HG03280 (cell line): ENCODE data around the gene JPH2.
"Not testable (repeated sequence)": the region's sequence is repeated elsewhere in the genome, so short reads cannot be mapped to it uniquely, and the experiment has no call there.

Experiments
- ATAC-seq: cut with Tn5 transposase; IDR thresholded peaks from one replicate; pipeline ENCODE4 v1.9.1; 2021; ENCODE audit warnings: mild to moderate bottlenecking, moderate library complexity; ENCODE audit not compliant: unreplicated experiment

Gene JPH2

DNA sequence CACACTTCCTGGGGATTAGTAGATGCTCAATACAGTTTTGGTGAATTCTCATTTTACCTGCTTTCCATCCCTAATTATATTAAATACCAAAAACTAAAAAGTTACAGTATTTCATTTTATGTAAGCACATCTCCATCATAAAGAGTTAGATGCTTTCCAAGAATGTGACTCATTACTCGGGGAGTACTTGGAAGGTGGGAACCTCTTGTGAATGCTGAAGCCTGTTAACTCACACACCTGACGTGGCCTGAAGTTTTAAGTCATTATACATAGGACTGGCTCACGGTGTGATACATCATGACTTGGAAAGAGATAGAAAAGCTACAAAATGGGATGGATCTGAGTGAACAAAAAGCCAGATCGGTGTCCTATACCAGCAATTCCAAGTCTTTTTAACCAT, 25.8 kb upstream of the JPH2 start:
- ATAC-seq = no peak

DNA sequence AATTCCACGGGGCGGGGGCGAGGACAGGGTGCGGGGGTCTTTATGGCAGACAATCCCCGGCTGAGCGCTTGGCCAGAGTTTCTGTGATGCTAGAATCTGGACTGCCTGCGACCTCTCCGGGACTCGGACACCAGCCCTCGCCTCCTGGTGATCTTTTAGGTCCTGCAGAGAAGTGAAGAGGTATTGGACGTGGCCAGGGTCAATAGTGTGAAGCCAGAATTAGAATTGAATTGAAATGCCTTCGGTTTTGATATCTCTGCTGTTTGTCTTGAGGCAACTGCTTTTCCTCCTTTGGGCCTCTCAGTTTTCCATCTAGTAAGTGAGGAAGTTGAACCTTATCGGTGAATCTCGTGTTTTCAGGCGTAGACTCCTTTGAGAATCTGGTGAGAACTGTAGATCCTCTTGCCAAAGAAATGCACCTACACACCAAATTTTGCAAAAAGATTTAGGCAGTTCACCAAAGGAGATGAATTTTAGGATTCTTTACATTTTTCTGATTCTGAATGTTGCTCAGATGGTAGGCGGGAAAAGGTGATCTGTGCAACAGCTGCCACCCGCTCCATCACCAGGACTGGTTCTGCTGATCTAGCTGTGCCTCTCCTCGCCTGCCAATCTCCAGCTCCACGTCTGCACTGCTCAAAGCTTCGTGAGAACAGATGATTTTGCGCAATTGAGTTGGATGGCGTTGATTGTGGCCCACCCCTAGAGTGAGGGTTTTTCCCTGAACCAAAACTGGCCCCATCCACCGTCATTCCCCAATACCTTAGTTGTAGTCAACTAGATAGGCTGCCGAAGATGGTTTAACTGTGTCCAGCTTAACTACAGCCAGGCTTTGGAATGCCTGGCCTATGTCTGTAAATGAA, 24.4 kb upstream of the JPH2 start:
- no peak for ATAC-seq

DNA sequence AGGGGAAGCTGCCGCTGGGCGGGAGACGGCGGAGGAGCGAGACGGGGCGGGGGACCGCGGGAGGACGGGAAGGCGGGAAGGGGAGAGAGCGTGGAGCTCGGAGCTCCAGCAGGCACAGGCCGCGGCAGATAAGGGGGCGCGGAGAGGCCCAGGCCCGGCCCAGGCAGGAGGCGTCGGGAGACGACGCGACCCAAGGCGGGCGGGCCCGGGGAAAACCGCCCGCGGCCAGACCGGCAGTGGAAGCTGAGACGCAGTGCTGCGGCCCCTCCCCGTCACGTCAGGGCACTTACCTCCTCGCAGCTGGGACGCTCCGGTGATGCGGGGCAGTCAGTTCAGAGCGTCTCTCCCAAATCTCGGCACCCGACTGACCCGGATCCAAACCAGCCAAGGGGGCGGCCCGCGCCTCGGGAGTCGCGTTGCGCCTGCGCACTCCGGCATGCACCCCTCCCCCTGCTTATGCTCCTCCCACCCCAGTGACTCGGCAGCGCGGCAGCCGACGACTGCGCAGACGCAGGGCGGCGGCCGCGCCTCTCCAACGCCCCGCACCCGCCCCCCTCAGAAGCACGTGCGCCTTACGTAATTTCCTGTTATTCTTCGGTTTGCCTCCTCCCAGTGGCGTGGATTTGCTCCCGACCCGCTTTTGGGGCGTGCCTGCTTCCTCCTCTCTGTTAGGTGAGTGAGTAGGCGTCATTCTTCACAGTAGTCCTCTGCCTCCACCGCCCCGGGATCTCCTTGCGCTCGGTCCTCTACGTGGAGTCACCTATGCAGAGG, 23.6 kb upstream of the JPH2 start, which contains the start of gene OSER1:
Gene OSER1, minus strand, starts transcription at position 366 of the 771 bp plus-strand sequence. CDS start 3,814 bp downstream, outside the sequence.
- ATAC-seq = peak; percentile 83

DNA sequence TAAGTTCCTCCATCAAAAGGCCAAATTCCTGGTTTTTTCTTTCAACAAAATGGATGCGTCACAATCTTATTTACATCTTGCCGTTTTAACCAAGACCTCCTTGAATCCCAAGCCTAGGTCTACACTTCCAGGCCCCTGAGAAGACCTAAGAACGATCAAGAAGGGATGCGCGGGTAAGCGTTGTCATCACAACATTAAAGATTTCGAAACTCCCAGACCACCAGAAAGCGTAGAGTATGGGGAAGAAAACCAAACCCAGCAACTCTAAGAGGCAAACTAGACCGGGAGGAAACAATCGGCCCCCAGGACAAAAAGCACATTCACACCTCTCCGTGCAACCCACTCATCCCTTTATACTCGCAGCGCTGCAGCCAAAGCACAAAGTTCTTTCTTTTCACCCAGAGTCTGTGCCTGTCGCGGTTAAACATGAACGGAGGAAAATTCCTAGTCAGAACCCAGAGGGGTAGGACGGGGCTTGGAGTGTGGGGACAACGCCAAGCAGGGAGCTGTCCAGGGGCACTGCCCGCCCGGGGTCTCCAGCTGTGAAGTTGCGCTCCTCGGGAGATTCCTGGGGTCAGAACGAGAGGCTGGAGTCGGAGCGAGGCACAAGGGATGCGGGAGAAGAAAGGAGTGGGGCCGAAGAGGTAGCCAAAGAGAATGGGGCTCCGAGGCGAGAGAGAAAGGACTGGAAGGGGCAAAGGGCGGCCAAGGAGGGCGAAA, 22.9 kb upstream of the JPH2 start:
- no peak for ATAC-seq

DNA sequence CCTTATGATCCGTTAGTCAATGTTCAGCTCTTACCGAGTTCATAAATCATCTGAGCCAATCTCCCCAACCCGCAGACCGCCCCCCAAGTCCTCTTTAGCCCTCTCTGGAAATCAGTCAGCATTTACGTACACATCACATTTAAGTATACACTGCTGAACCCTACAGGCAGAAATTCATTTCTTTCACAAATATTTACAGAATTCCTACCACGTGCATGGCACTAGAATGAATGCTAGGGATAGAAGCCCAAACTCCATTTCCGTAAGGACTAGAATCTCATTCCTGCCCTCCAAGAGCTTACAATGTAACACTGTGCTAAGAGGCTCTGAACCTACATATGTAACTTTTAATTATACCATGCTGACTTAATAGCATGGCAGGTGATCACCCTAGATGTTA, 21.8 kb upstream of the JPH2 start:
- no peak for ATAC-seq

DNA sequence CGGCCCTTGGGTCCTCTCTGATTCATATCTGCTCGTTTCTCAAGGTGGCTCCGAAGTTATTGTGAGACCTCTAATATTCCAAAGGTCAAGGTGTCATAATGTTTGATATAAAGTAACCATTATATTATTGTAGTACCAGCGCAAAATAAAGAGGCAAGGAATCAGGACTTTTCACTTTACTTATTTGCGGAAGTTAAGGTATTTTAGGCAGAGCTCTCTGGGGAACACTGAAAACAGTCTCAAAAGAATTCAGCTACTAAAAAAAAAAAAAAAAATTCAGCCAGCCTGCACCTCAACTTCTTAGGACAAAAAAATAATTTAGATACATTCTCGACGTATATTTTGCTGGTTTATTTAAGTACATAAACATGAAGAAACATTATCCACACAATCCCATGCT, 21.2 kb upstream of the JPH2 start:
- ATAC-seq = no peak

DNA sequence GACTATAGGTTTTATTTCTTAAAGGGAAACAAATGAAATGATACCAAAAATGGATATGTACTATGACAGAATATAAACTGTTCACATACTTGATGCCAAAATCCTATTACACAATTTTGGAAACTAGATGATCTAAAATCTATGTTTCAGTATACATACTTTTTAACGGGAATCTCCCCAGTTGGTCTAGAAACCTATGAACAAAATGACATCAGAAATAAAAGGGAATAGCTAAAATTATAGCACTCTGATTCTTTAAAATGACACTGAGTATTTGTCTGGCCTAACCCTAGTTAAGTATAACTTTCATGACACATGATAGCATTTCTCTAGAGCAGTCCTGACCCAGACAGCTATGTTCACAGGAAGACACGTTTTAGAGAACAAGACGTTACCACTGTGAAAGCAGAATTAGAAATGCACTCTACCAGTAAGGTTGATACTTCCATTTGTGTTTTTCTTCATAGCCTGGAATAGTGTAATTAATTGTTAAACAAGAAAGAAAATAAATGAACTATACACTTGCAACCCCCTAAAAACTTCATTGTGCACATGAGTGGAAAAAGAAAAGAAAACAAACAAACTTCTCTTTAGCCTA, 20.2 kb upstream of the JPH2 start:
- ATAC-seq = no peak

DNA sequence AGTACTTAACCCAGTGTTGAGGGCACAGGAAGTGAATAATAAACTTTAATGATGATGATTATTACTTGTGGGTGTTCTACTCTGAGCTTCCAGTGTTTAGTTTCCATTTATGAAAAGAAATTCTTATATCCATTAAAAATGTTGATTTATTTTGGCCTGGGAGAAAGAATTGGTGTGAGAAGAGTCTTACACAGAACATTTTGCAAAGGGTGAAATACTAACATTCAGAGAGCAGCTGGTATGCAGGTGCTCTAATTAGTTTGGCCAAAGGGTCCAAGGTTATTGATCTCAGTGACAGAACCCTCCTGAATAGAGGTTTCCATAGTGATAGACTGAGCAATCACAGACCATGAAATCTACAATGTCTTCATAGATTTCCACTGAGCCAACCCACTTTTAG, 19.1 kb upstream of the JPH2 start:
- ATAC-seq = no peak

DNA sequence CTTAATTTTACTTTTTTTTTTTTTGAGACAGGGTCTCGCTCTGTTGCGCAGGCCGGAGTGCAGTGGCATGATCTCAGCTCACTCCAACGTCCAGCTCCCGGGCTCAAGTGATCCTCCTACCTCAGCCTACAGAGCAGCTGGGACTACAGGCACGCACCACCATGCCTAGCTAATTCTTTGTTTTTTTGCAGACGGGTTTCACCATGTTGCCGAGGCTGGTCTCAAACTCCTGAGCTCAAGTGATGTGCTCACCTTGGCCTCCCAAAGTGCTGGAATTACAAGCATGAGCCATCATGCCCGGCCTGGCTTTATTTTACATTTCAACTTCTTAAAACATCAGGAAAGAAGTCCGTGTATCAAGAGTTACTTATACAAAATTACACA, 17.8 kb upstream of the JPH2 start:
- no peak for ATAC-seq

DNA sequence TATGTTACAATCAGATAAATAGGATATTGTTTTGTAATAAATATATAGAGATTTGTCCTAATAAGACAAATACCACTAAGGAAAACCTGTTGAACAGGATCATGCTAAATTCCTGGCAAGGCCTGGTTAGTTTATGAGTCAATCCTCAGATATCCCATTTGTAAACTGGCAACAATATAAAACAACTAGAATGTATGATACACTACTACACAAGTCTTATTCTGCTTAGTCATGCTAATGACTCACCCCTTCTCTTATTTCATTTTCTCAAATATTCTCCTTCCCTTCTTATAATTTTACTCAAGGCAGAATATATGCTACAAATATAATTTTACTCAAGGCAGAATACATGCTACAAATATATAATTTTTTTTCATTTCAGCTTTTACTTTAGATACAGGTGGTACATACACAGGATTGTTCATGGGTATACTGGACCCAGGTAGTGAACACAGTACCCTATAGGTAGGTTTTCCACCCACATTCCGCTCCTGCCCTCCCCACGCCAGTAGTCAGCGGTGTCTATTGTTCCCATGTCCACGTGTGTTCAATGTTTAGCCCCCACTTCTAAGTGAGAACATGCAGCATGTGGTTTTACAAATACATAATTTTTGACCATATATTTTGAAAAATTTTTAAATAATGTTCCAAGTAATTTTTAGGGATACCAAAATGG, 17.3 kb upstream of the JPH2 start:
- ATAC-seq = no peak

DNA sequence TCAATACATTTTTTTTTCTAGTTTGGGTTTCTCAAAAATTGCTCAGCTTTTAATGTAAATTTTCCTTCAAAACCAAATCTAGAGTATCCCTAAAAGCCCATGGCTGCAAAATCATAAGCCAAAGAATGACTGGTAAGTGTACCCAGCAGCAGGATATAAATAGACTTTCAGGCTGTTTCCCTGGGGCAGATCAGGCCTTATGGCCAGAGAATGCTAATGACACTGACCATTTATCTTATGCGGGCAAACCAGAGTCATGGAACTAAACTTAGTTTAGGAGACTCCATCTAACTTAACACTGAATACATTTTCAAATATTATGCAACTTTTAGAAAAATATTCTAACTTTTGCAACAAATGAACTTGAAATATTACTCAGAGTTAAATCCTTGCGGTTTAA, 16.2 kb upstream of the JPH2 start:
- no peak for ATAC-seq

DNA sequence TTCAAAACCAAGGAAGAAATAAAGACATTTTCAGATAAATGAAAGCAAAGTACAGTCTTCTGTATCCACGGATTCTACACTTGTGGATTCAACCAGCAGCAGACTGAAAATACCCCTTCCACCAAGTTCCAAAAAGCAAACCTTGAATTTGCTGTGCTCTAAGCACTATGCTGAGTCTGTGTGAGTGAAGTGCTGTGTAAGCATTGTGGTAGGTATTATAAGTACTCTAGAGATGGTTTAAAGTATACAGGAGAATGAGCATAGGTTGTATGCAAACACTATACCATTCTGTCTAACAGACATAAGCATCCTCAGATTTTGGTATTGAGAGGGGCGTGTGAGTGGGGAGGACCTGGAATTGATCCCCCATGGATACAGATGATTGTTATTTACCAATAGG, 14.0 kb upstream of the JPH2 start:
- ATAC-seq = no peak

DNA sequence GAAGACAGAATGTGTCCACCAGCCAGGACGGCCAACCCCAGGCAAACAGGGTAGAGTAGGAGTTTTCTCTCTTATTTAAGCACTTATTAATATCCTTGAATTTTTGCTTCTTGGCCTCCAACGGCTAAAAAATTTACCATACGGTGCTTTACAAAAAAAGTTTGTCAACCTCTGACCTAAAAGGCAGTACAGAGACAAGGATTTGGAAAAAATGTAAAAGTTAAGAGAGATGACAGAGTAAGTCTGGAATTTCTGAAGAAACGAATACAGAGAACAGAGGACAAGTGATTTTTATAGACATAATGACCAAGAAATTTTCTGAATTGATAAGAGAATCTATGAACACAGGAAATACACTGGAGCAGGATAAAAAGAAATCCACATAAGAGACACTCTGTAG, 13.4 kb upstream of the JPH2 start:
- ATAC-seq = no peak

DNA sequence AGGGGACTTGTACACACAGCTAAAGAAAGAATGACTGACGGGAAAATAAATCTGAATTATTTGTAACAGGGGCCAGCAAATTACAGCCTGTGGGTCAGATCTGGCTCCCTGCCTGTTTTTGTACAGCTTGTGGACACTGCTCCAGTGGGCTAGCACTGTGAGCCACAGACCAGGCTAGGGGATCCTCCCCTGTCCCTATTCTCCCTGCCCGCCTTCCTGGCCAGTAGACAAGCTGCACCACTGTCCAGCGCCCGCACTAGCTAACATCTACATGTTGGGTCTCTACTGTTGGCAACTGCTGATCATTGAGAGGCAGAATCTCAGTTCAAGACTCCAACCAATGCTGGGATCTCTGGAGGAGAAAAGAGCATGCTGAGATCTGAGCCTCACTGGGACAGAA, 12.9 kb upstream of the JPH2 start:
- ATAC-seq = no peak

DNA sequence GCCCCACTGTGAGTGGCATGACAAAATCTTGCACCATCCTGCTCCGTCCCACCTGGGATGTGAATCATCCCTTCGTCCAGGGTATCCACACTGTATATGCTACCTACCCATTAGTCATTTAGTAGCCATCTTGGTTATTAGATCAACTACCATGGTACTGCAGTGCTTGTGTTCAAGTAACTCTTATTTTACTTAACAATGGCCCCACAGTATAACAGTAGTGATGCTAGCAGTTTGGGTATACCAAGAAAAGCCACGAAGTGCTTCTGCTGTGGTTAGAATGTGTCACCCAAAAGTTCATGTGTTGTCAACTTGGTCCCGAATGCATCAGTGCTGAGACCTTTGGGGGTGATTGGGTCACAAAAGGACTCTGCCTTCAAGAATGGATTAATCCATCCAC, 11.9 kb upstream of the JPH2 start:
- ATAC-seq = no peak

DNA sequence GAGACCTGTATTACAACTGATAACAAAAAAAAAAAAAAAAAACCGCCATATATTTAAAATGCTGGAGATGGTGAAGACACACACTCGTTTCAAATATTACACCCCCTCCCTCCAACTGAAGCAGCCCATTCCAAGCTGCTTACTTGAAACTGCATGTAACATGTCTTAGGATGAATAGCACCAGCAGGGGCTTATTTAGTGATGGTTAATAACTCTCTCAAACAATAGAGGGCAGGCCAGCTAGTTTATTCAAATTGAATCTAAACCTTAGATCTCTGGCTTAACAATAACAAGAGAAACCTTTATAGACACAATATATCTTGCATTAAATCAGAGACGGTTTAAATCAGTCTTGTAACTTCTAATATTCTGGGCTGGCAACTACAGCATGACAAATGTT, 9.3 kb upstream of the JPH2 start:
- ATAC-seq = no peak

DNA sequence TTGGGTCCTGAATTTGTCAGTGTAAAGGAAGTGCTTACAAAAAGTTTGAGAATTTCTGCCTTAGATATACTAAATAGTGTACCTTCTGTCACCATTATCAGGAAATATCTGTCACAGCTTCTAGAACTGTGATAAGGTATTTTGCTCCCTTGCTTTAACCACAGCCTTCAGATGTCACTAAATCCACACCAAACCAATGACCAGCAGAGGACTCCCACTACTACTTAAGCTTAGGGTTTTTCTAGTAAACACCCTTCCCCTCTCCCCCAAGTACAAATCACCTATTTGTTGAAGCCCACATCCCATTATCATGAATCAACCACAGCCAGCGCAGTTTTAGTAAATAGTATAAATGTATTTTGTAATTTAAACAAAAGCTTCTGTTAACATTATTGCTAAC, 8.6 kb upstream of the JPH2 start:
- no peak for ATAC-seq

DNA sequence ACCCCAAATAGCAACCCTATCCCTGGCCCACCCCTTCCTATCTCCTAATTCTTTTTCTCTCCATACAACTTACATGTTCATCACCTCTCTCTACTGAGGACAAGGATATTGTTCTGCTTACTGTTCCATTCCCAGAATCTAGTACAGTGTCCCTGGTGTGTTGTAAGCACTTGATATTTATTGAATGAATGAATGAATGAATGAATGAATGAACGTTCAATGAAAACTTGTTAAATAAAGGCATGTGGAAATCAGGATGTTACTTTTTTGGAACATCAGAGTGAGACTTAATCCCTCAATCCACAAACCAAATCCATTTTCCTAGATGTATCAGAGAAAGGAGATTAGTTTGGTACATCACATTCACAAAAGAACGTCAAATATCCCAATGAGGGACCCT, 6.8 kb upstream of the JPH2 start:
- no peak for ATAC-seq

DNA sequence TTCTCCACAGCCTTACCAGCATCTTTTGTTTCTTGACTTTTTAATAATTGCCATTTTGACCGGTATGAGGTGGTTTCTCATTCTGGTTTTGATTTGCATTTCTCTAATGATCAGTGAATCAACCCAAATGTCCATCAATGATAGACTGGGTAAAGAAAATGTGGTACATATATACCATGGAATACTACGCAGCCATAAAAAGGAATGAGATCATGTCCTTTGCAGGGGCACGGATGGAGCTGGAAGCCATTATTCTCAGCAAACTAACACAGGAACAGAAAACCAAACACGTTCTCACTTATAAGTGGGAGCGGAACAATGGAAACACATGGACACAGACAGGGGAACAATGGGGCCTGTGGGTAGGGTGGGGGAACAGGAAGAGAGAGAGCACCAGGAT, 4.7 kb upstream of the JPH2 start:
- ATAC-seq = not testable (repeated sequence)

DNA sequence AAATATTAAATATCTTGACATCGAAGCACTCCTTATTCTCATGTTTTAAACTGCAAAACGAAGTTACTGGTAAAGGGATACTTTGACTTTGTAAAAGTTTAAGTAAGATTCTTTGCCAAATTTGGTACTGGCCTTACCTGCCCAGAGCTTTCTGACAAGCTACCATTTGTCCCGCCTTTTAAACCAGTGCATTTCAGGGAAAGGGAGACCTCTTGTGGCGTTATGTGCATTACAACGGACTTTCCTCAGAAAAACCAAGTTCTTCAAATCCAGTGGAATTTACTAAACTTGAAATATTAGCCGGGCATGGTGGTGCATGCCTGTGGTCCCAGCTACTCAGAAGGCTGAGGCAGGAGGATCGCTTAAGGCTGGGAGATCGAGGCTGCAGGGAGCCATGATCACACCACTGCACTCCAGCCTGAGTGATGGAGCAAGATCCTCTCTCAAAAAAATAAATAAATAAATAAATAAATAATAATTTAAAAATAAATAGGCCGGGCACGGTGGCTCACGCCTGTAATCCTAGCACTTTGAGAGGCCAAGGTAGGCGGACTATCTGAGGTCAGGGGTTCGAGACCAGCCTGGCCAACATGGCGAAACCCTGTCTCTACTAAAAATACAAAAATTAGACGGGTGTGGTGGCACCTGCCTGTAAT, 3.3 kb upstream of the JPH2 start:
- not testable (repeated sequence) for ATAC-seq
